Glomerular endothelial cell (primary cell): ENCODE results near the gene UQCRC1. TPM values are rescaled to one million over a fixed set of nuclear protein-coding genes. Genes with fewer than 3 reads are reported as not detected.

Source experiments
- DNase-seq: peaks from one replicate; pipeline ENCODE4 v3.0.0-alpha.2; 2011; ENCODE audit warnings: low read depth, low spot score; ENCODE audit errors: extremely low read depth
- total RNA-seq: library from RNA; depleted of rRNA; stranded (reverse); fragments of >200 nt; gene quantifications from 2 replicates; pipeline ENCODE4 v1.2.3, GENCODE V29; 2015

Gene UQCRC1
- 207 and 225 TPM in 2 replicates for total RNA-seq

- peak; percentile 54 for DNase-seq
Observed at GRCh38 chr3:48609088-48610005, at the start of gene UQCRC1. TSS of gene UQCRC1 (minus strand) at chr3:48609646. CDS start at chr3:48609620, 26 bp downstream.

- DNase-seq, result no peak
Observed at GRCh38 chr3:48656841-48657281, 47.4 kb upstream of the UQCRC1 start.

- DNase-seq, result no peak
Observed at GRCh38 chr3:48656061-48656840, 46.8 kb upstream of the UQCRC1 start.

GRCh38 chr3:48655606-48656005 lies 46.2 kb upstream of the UQCRC1 start:
- DNase-seq, result no peak

GRCh38 chr3:48655063-48655462 lies 45.6 kb upstream of the UQCRC1 start:
- no peak for DNase-seq

- DNase-seq, result no peak
Observed at GRCh38 chr3:48652923-48653715, 43.7 kb upstream of the UQCRC1 start.

- no peak for DNase-seq
Observed at GRCh38 chr3:48651771-48652170, 42.3 kb upstream of the UQCRC1 start.

GRCh38 chr3:48650723-48651122 lies 41.3 kb upstream of the UQCRC1 start:
- no peak for DNase-seq

- DNase-seq, result no peak
Observed at GRCh38 chr3:48648188-48648850, 38.9 kb upstream of the UQCRC1 start.

GRCh38 chr3:48647714-48648113 lies 38.3 kb upstream of the UQCRC1 start:
- no peak for DNase-seq

GRCh38 chr3:48644898-48645760 lies 35.7 kb upstream of the UQCRC1 start:
- no peak for DNase-seq

GRCh38 chr3:48642605-48643004 lies 33.2 kb upstream of the UQCRC1 start:
- DNase-seq, result no peak

GRCh38 chr3:48641396-48641795 lies 31.9 kb upstream of the UQCRC1 start:
- DNase-seq, result no peak

- DNase-seq, result no peak
Observed at GRCh38 chr3:48639944-48640606, 30.6 kb upstream of the UQCRC1 start.

- DNase-seq, result no peak
Observed at GRCh38 chr3:48637305-48637704, 27.9 kb upstream of the UQCRC1 start.

GRCh38 chr3:48636149-48636655 lies 26.8 kb upstream of the UQCRC1 start:
- no peak for DNase-seq

- peak; percentile 42 for DNase-seq
Observed at GRCh38 chr3:48635222-48636021, 26.0 kb upstream of the UQCRC1 start, which contains the start of gene SLC26A6. TSS of gene SLC26A6 (minus strand) at chr3:48635461. CDS start at chr3:48635393, 68 bp downstream.
